Aorta (tissue), 5 donors: ENCODE results near the gene KLK7. TPM values are rescaled to one million over a fixed set of nuclear protein-coding genes. Genes with fewer than 3 reads are reported as not detected.

ENCODE experiments used
- ATAC-seq: fragments of 200-7000 bp; cut with Tn5 transposase; one replicate; pipeline ENCODE4 v1.9.1; 2022; ENCODE audit warnings: moderate library complexity; ENCODE audit not compliant: low FRiP score
- DNase-seq, 2 donors: peaks; one replicate each; pipeline ENCODE4 v3.0.0-alpha.2; 2020
- H3K27ac ChIP-seq, 2 donors: one replicate each; pipeline ENCODE4 v1.5.1; 2013; ENCODE audit warnings: low read length in 2 of 2, mild to moderate bottlenecking in 2 of 2, moderate library complexity in 2 of 2, control low read depth in 1 of 2, inconsistent platforms in 1 of 2, low read depth in 1 of 2
- H3K27me3 ChIP-seq, 2 donors: one replicate each; pipeline ENCODE4 v1.6.1; 2013; ENCODE audit warnings: control low read depth in 1 of 2, low read length in 1 of 2, mild to moderate bottlenecking in 1 of 2, moderate library complexity in 1 of 2; ENCODE audit not compliant: insufficient read depth in 2 of 2, control insufficient read depth in 1 of 2
- H3K36me3 ChIP-seq, 2 donors: one replicate each; pipeline ENCODE4 v1.6.1; 2013; ENCODE audit warnings: control low read depth in 1 of 2, low read length in 1 of 2, mild to moderate bottlenecking in 1 of 2; ENCODE audit not compliant: insufficient read depth in 2 of 2, control insufficient read depth in 1 of 2
- H3K4me1 ChIP-seq, 2 donors: one replicate each; pipeline ENCODE4 v1.6.1; 2013; ENCODE audit warnings: low read length in 2 of 2, control low read depth in 1 of 2, mild to moderate bottlenecking in 1 of 2, moderate library complexity in 1 of 2; ENCODE audit not compliant: insufficient read depth in 2 of 2, control insufficient read depth in 1 of 2
- H3K4me3 ChIP-seq, 2 donors: one replicate each; pipeline ENCODE4 v1.5.1; 2013; ENCODE audit warnings: low read length in 2 of 2, control low read depth in 1 of 2, mild to moderate bottlenecking in 1 of 2
- H3K9me3 ChIP-seq: one replicate; pipeline ENCODE4 v1.6.1; 2013; ENCODE audit warnings: mild to moderate bottlenecking, low read length; ENCODE audit not compliant: control insufficient read depth
- WGBS, 2 donors: extraction: QIAGEN DNeasy Blood & Tissue Kit; methylation state at CpG; one replicate each; pipeline ENCODE4 v1.1.7; 2013; 5-methylcytosine and 5-hydroxymethylcytosine counted together
- intact Hi-C, 2 donors: fragments of 100-400 bp; cut with DNase I; formaldehyde crosslinking; loops; one replicate each; pipeline versions ENCODE4 v1.14.2 to v1.15.0; 2022
- polyA plus RNA-seq, 2 donors: library from polyadenylated mRNA; stranded (reverse); fragments of 200-250 nt; gene quantifications; one replicate each; pipeline ENCODE4 v1.2.3, GENCODE V29; 2013
- total RNA-seq, 2 donors: library from RNA; stranded (reverse); fragmentation: NEBNext Ultra II Directional; extraction: Animal tissue kit (Norgen Biotek cat#: 25700); gene quantifications; one replicate each; pipeline ENCODE4 v1.2.1, GENCODE V29; 2021
- donor health status: healthy with polysubstance abuse.
- donor health status: Bipolar disorder and iron deficiency.
- donor health status: DM: no; HTN: no; CAD: no.
- donor health status: DM: no; HTN: no; CAD: no.
- donor health status: DM: yes; HTN: yes; CAD: no.

KLK7 gene
- total and polyA plus RNA-seq, 4 donors = not detected

- 53 to 58% methylated on average over 18 of the region's 18 CpGs for WGBS, 2 donors
- no peak for ATAC-seq
Observed at GRCh38 chr19:51025809-51026553, 42.3 kb upstream of the KLK7 start.

GRCh38 chr19:51025401-51025800, 41.7 kb upstream of the KLK7 start:
- Histone ChIP-seq H3K9me3 (no peaks in the 10 kb centered on the region), H3K4me3 (no peak overlapping the region), H3K4me1 (no peaks in the 10 kb centered on the region), H3K36me3 (no peaks in the 10 kb centered on the region), H3K27ac (no peak overlapping the region), H3K27me3 (peaks cover 0 to 3% of the 10 kb centered on the region in 2 donors)
- intact Hi-C loops = no loop called here
- ATAC-seq (no peak), DNase-seq (peak in 1 of 2 donors; percentile 32)
- 60 to 64% methylated on average over 6 of the region's 6 CpGs for WGBS, 2 donors

More at GRCh38 chr19:51025809-51026553, 42.3 kb upstream of the KLK7 start:
- DNase-seq = peak in 1 of 2 donors; percentile 67
- intact Hi-C loops = no loop called here
- Histone ChIP-seq H3K4me1 (no peaks in the 10 kb centered on the region), H3K27ac (no peak overlapping the region), H3K27me3 (peaks cover 0 to 3% of the 10 kb centered on the region in 2 donors), H3K4me3 (no peak overlapping the region), H3K9me3 (no peaks in the 10 kb centered on the region), H3K36me3 (no peaks in the 10 kb centered on the region)

DNA sequence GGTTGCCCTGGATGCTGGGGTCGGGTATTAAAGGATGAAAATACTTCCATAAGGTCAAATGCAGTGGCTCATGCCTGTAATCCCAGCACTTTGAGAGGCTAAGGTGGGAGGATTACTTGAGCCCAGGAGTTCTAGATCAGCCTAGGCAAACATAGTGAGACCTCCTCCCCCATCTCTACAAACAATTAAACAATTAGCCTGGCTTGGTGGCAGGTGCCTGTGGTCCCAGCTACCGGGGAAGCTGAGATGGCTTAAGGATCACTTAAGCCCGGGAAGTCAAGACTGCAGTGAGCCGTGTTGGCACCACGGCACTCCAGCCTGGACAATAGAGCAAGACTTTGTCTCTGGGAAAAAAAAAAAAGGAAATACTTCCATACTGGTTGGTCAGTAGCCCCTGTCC, 41.2 kb upstream of the KLK7 start:
- no peaks in the 10 kb centered on the region for H3K4me1 ChIP-seq
- peaks cover 0 to 3% of the 10 kb centered on the region in 2 donors for H3K27me3 ChIP-seq
- H3K27ac ChIP-seq = no peak overlapping the region
- peak in 1 of 2 donors; percentile 19 for DNase-seq
- H3K9me3 ChIP-seq = no peaks in the 10 kb centered on the region
- intact Hi-C loops = no loop called here
- 41 to 43% methylated on average over 5 of the region's 5 CpGs for WGBS, 2 donors
- ATAC-seq = no peak
- H3K36me3 ChIP-seq = no peaks in the 10 kb centered on the region
- H3K4me3 ChIP-seq = no peak overlapping the region

DNA sequence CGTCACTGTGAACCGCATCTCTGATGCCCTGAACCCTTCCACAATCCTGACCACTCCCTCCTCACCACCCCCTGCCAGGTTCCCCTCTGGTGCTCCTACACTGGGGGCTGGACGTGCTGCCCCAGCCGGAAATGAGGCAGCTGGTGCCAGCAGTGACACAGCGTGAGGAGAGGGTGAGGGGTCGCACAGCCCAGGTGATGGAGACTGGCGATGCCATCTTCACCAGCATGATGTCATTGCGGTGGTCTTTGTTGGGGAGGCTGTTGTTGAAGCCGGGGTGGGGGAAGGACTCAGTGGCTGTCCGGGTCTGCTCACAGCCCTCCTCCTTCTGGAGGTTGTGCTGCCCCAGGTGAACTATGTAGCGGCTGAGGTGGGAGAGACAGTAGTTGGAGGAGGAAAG, 40.2 kb upstream of the KLK7 start:
- peaks cover 0 to 3% of the 10 kb centered on the region in 2 donors for H3K27me3 ChIP-seq
- intact Hi-C loops = no loop called here
- no peak for ATAC-seq
- no peaks in the 10 kb centered on the region for H3K36me3 ChIP-seq
- peak in 1 of 2 donors; percentile 60 for DNase-seq
- H3K4me1 ChIP-seq = no peaks in the 10 kb centered on the region
- no peak overlapping the region for H3K4me3 ChIP-seq
- no peaks in the 10 kb centered on the region for H3K9me3 ChIP-seq
- 71 to 75% methylated on average over 11 of the region's 11 CpGs for WGBS, 2 donors
- H3K27ac ChIP-seq = no peak overlapping the region

- WGBS, 2 donors = 62 to 69% methylated on average over 14 of the region's 14 CpGs
- no peak overlapping the region for H3K4me3 ChIP-seq
Observed at GRCh38 chr19:51022526-51022925, 38.8 kb upstream of the KLK7 start.

DNA sequence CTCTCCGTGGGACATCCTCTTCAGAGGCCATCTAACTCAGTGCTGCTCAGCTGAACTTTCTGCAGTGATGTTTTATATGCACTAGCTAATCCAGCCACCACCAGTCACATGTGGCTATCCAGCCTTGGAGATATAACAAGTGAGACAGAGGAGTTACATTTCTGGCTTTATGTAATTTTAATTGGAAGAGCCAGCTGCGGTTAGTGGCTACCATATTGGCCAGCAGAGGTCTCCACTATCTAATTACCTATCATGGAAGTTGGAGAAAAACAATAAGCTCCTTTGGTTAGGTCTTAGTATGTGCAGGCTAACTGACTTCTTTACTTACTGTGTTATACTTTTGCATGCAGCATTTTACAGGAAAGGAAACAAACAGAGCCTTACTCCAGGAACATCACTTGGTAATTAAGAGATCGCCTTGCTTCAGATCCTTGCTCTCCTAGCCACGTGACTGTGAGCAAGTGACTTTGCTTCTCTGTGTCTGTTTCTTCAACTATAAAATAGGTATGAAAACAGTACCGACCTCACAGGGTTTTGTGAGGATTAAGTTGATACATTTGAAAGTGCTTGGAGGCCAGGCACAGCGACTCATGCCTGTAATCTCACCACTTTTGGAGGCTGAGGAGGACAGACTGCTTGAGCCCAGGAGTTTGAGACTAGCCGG, 37.4 kb upstream of the KLK7 start:
- Histone ChIP-seq H3K27ac (no peak overlapping the region), H3K36me3 (no peaks in the 10 kb centered on the region), H3K4me3 (no peak overlapping the region), H3K4me1 (no peaks in the 10 kb centered on the region), H3K27me3 (no peaks in the 10 kb centered on the region), H3K9me3 (no peaks in the 10 kb centered on the region)
- intact Hi-C loops = no loop called here
- DNase-seq (peak; percentile 1 to 7), ATAC-seq (no peak)
- 30 to 32% methylated on average over 7 of the region's 7 CpGs for WGBS, 2 donors

More at GRCh38 chr19:51022526-51022925, 38.8 kb upstream of the KLK7 start:
- ATAC-seq (no peak), DNase-seq (peak in 1 of 2 donors; percentile 44)
- peaks cover 0 to 3% of the 10 kb centered on the region in 2 donors for H3K27me3 ChIP-seq
- no peaks in the 10 kb centered on the region for H3K9me3 ChIP-seq
- no peaks in the 10 kb centered on the region for H3K4me1 ChIP-seq
- no peaks in the 10 kb centered on the region for H3K36me3 ChIP-seq
- intact Hi-C loops = no loop called here
- H3K27ac ChIP-seq = no peak overlapping the region

GRCh38 chr19:51019544-51019925, 35.8 kb upstream of the KLK7 start, which contains the start of gene KLK10:
Gene KLK10, minus strand, starts transcription at chr19:51019709. Its CDS starts 579 bp downstream, at chr19:51019130.
- no peaks in the 10 kb centered on the region for H3K36me3 ChIP-seq
- H3K27me3 ChIP-seq = no peaks in the 10 kb centered on the region
- no peaks in the 10 kb centered on the region for H3K4me1 ChIP-seq
- ATAC-seq (no peak), DNase-seq (peak; percentile 32 to 70)
- intact Hi-C loops = no loop called here
- no peaks in the 10 kb centered on the region for H3K9me3 ChIP-seq
- no peak within 1 kb of the TSS for H3K4me3 ChIP-seq
- H3K27ac ChIP-seq = no peak within 1 kb of the TSS
- WGBS, 2 donors = 3 to 4% methylated on average over 8 to 14 of the region's 14 CpGs

DNA sequence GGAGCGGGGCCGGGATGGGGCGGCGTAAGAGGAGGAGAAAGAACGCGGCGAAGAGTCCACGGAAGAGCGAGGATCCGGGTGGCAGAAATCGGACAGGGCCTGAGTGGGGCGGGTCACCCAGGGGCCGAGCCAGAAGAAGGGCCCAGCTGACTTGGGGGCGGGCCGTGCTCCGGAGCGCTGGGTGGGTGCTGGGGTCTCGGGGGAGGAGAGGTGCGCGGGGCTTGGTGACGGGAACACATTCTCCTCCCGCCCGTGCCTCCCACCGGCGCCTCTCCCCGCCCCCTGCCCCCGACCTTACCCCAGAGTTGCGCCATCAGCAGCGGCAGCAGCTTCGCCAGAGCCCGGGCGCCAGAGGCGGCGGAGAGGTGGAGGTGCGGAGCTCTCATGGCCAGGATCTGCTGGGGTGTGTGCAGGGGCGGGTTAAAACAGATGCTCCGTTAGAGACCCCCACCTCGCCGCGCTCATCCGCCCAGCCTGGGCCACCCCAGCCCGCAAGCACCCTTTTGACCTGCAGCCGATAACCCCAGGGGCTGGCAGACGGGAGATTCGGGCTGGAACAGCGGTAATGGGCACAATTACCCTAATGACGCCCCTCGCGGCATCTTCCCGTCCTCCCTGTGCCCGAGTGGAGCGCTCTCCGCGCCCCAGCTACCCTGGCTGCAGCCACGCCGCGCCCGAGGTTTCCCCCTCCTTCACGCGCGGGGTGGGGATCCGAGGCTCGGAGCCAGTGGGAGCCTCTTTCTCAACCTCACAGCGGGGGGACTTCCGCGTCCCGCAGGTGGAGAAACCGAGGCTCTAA, 35.2 kb upstream of the KLK7 start:
- Histone ChIP-seq H3K4me3 (no peak overlapping the region), H3K9me3 (no peaks in the 10 kb centered on the region), H3K27ac (no peak overlapping the region), H3K4me1 (no peaks in the 10 kb centered on the region), H3K27me3 (no peaks in the 10 kb centered on the region), H3K36me3 (no peaks in the 10 kb centered on the region)
- DNase-seq (peak in 1 of 2 donors; percentile 69), ATAC-seq (no peak)
- intact Hi-C loops = no loop called here
- 1% methylated on average over 60 to 68 of the region's 68 CpGs for WGBS, 2 donors
